Right atrium auricular region (tissue), 2 donors: ENCODE data around the gene SENP7. TPM values are rescaled to one million over a fixed set of nuclear protein-coding genes. Genes with fewer than 3 reads are reported as not detected.
"Not testable (repeated sequence)": the region's sequence is repeated elsewhere in the genome, so short reads cannot be mapped to it uniquely, and the experiment has no call there.

ENCODE experiments used
- DNase-seq: peaks from one replicate; pipeline ENCODE4 v3.0.0-alpha.2; 2019; ENCODE audit warnings: low spot score
- H3K27ac ChIP-seq, 2 donors: fragments of 200-600 bp; sonication (generic); 1 replicate in 1 of 2; 2 replicates in 1 of 2; pipeline ENCODE4 v1.5.1; 2016 to 2019
- H3K27me3 ChIP-seq, 2 donors: fragments of 200-600 bp; sonication (generic); one replicate each; pipeline versions ENCODE4 v1.5.1 to v1.6.0; 2017 to 2019
- H3K36me3 ChIP-seq: fragments of 200-600 bp; sonication (generic); one replicate; pipeline ENCODE4 v1.5.1; 2016
- H3K4me1 ChIP-seq, 2 donors: fragments of 200-600 bp; sonication (generic); one replicate each; pipeline versions ENCODE4 v1.5.1 to v1.6.0; 2017 to 2019
- H3K4me3 ChIP-seq, 2 donors: fragments of 200-600 bp; sonication (generic); 1 replicate in 1 of 2; 2 replicates in 1 of 2; pipeline ENCODE4 v1.5.1; 2017 to 2019; ENCODE audit warnings: mild to moderate bottlenecking in 1 of 2, moderate library complexity in 1 of 2
- H3K9me3 ChIP-seq, 2 donors: fragments of 200-600 bp; sonication (generic); one replicate each; pipeline ENCODE4 v1.5.1; 2019
- CTCF ChIP-seq, 2 donors: fragments of 200-600 bp; sonication (generic); IDR thresholded peaks; one replicate each; pipeline ENCODE4 v1.5.1; 2019; ENCODE audit warnings: antibody characterized with exemption in 2 of 2
- total RNA-seq, 2 donors: library from RNA; depleted of rRNA; stranded (reverse); fragments of >200 nt; gene quantifications; one replicate each; pipeline ENCODE4 v1.1.0, GENCODE V29; 2016

SENP7 gene
- total RNA-seq, 2 donors from 2014 or later = 6.1 to 10.1 TPM

- peaks cover 6% of the 10 kb centered on the region for H3K36me3 ChIP-seq
- no peak for DNase-seq
- H3K9me3 ChIP-seq = no peaks in the 10 kb centered on the region
- no peak overlapping the region for H3K4me3 ChIP-seq
- H3K27ac ChIP-seq = peak overlapping the region in 1 of 2 donors; percentile 4
- H3K4me1 ChIP-seq = no peaks in the 10 kb centered on the region
- H3K27me3 ChIP-seq = no peaks in the 10 kb centered on the region
- no peak for TF ChIP-seq CTCF (IDR thresholded peaks at IDR 0.05)
Observed at GRCh38 chr3:101325393-101326134, 187.4 kb downstream of the SENP7 start.

- DNase-seq = no peak
- Histone ChIP-seq H3K36me3 (no peaks in the 10 kb centered on the region), H3K27ac (no peak within 1 kb of the TSS), H3K9me3 (no peaks in the 10 kb centered on the region), H3K4me3 (no peak within 1 kb of the TSS), H3K27me3 (no peaks in the 10 kb centered on the region), H3K4me1 (no peaks in the 10 kb centered on the region)
- no peak for TF ChIP-seq CTCF (IDR thresholded peaks at IDR 0.05)
Observed at GRCh38 chr3:101320475-101320874, 192.5 kb downstream of the SENP7 start, which contains the start of gene IMPG2. IMPG2 (minus strand) TSS chr3:101320575; CDS start chr3:101320372, 203 bp downstream.

- H3K27me3 ChIP-seq = no peaks in the 10 kb centered on the region
- H3K27ac ChIP-seq = no peak overlapping the region
- no peaks in the 10 kb centered on the region for H3K9me3 ChIP-seq
- H3K4me1 ChIP-seq = no peaks in the 10 kb centered on the region
- H3K36me3 ChIP-seq = no peaks in the 10 kb centered on the region
- TF ChIP-seq CTCF (IDR thresholded peaks at IDR 0.05) = no peak
- no peak overlapping the region for H3K4me3 ChIP-seq
- DNase-seq = no peak
Observed at GRCh38 chr3:101319531-101319930, 193.5 kb downstream of the SENP7 start.

GRCh38 chr3:101312545-101312944 lies 200.5 kb downstream of the SENP7 start:
- Histone ChIP-seq H3K4me1 (no peaks in the 10 kb centered on the region), H3K9me3 (peaks cover 0 to 6% of the 10 kb centered on the region in 2 donors), H3K27me3 (no peaks in the 10 kb centered on the region), H3K4me3 (no peak overlapping the region), H3K36me3 (no peaks in the 10 kb centered on the region), H3K27ac (no peak overlapping the region)
- TF ChIP-seq CTCF (IDR thresholded peaks at IDR 0.05) = no peak
- DNase-seq = no peak

- no peak for DNase-seq
- peaks cover 0 to 6% of the 10 kb centered on the region in 2 donors for H3K9me3 ChIP-seq
- no peak for TF ChIP-seq CTCF (IDR thresholded peaks at IDR 0.05)
- no peaks in the 10 kb centered on the region for H3K36me3 ChIP-seq
- no peak overlapping the region for H3K4me3 ChIP-seq
- H3K27me3 ChIP-seq = no peaks in the 10 kb centered on the region
- H3K4me1 ChIP-seq = no peaks in the 10 kb centered on the region
- no peak overlapping the region for H3K27ac ChIP-seq
Observed at GRCh38 chr3:101311676-101312075, 201.3 kb downstream of the SENP7 start.

- DNase-seq = no peak
- Histone ChIP-seq H3K4me1 (no peaks in the 10 kb centered on the region), H3K27ac (no peak overlapping the region), H3K27me3 (no peaks in the 10 kb centered on the region), H3K36me3 (no peaks in the 10 kb centered on the region), H3K9me3 (peaks cover 0 to 6% of the 10 kb centered on the region in 2 donors), H3K4me3 (no peak overlapping the region)
- no peak for TF ChIP-seq CTCF (IDR thresholded peaks at IDR 0.05)
Observed at GRCh38 chr3:101310978-101311375, 202.0 kb downstream of the SENP7 start.

- not testable (repeated sequence) for H3K9me3 ChIP-seq, H3K27me3 ChIP-seq, H3K4me1 ChIP-seq, H3K27ac ChIP-seq, H3K4me3 ChIP-seq, DNase-seq, H3K36me3 ChIP-seq
Observed at GRCh38 chr3:101308147-101308772, 204.8 kb downstream of the SENP7 start.
